Activated CD8-positive, alpha-beta memory T cell treated with anti-CD3 and anti-CD28 coated beads for 4 hours (primary cell): ENCODE results near the gene ERAS.

Experiments
- DNase-seq, 2 donors: peaks; one replicate each; pipeline ENCODE4 v3.0.0-alpha.2; 2020; ENCODE audit warnings: low read depth in 2 of 2

ERAS gene, protein sequence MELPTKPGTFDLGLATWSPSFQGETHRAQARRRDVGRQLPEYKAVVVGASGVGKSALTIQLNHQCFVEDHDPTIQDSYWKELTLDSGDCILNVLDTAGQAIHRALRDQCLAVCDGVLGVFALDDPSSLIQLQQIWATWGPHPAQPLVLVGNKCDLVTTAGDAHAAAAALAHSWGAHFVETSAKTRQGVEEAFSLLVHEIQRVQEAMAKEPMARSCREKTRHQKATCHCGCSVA

DNA sequence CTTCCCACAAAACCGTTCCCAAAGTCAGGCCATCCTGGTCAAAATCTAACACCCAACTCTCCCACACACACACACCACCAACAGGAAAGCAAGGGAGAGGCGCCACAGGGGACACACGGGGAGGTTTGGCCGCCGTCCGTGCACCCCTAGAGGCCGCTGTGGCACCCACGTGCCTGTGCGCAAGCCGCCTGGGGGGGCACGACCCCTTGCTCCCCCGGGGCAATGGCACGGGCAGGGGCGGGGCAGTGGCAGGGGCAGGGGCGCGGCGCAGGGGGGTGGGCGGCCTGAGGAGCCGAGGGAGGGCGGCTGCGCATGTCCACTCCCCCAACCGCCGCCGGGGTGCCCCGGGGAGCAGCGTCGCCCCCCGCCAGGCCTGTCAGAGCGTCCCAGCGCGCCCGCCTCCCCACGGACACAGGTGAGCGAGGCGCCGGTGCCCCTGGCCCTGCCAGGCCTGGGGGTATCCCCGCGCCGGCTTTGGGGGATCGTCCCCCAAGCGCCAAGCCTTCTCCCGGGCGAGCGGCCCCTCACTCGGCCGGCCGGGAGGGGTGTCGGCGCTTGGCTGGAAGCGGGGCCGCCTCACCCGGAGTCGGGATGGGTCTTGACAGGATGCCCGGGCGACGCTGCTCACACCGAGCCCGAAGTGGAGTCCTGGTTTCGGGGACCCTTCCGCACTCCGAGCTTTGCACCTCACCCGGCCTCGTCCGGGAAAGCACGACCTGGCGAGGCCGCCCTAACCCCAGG lies at the start of gene ERAS:
TSS of gene ERAS (plus strand) at position 379 of the 741 bp plus-strand sequence. CDS start 2,611 bp downstream, outside the sequence.
- no peak for DNase-seq

DNA sequence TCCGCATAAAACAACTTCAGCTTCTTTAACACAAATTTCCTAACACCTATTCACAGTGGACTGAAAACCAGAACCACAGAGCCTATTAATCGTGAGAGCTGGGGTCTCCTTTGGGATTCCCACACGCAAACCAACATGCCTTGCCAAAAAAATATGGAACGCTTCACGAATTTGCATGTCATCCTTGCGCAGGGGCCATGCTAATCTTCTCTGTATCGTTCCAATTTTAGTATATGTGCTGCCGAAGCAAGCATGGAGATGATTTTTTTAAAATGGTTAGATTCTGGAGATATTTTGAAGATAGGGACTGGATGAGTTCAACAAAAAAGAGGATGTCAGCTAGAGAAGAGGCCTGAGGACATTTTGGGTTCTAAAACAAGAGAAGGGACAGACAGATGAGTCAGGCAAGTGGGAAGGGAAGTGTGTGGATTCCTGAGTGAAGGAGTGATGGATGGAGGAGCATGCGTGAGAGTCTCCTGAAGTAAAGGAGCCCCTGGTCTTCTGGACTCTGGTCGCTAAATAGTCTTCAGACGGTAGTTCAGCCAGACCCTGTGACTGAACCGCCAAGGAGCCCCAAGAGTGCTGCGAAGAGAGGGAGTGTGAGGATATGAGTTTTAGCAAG lies 49.4 kb upstream of the ERAS start:
- DNase-seq: no peak

DNA sequence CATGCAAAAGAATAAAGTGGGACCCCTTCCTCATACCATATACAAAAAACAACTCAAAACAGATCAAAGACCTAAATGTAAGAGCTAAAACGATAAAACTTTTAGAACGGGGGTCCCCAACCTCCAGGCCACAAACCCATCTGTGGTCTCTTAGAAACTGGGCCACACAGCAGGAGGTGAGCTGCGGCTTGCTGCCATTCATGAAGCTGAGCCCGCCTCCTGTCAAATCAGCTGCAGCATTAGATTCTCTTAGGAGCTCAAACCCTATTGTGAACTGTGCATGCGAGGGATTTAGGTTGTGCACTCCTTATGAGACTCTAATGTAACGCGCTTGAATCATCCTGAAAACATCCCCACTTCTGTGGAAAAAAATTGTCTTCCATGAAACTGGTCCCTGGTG lies 46.9 kb upstream of the ERAS start:
- no peak for DNase-seq

DNA sequence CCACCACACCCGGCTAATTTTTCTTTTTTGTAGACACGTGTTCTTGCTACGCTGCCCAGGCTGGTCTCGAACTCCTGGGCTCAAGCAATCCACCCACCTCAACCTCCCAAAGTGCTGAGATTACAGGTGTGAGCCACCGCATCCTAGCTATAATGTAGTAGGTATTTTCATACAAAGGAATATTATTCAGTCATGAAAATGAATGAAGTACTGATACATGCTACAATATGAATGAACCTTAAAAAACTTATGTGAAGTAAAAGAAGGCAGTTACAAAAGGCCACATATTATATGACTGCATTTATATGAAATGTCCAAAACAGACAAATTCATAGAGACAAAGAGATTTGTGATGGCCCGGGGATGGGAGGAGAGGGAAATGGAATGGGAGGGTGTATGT lies 44.6 kb upstream of the ERAS start:
- DNase-seq: no peak

DNA sequence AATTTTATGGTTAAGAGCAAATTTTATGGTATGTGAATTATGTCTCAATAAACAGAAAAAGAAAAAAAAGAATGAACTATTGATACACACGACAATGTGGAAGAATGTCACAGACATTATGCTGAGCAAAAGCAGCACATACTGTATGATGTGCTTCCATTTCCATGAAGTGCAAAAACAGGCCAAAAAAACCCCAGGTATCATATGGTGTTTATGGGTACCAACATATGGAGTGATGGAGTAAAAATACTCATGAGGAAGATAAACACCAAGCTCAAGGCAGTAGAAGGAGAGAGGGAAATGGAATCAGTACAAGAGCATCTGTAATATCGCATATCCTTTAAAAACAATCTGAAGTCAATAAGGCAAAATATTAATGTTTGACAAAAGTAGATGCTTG lies 44.1 kb upstream of the ERAS start:
- no peak for DNase-seq

DNA sequence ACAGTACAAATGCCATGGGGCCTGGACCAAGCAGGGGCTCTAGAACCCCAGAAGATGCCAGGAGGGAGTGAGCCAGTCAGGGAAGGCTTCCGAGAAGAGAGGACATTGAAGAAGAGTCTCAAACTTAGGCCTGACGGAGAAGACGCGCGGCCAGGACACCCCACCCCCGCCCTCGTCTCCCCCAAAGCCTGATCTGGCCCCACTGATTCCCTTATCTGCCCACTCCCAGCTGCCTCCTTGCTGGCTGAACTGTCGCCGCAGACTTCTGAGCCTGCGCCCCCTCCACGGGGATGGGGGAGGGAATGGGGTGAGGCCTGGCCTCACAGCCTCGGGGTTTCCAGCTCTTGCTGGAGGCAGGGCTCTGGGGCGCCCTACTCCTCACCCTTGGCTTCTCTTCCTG lies 43.5 kb upstream of the ERAS start:
- DNase-seq: no peak

DNA sequence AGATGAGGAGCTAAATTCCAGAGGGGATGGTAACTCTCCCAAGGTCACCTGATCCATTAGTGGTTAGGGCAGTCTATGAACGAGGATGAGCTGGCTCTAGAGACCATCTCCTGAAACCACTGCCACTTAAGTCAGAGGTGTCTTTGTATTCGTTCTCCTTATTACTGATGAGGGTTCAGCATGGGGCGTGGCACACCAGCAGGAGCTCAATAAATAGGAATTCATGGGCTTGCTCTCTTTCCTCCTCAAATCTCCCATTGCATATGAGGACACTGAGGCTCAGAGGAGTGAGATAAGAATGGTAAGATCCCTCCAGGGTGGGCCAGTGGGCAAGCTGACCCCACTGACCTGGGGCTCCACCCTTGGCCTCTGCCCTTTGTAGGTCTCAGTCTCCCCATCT lies 41.6 kb upstream of the ERAS start:
- no peak for DNase-seq

DNA sequence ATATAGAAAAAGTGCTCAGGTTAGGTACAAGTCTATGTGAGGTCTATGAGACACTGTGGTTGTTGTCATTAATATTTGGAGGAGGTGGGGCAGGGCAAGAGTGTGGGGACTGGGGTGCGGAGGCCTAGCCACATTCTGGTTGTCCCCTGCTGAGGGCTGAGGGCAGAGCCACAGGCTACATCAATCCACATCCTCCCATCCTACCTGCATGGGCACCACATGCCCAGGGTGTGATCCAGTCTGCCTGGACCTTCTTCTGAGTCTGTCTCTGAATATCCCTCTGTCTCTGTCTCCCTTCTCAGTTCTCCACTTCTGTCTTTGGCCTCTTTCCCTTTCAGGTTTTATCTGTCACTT lies 41.1 kb upstream of the ERAS start:
- no peak for DNase-seq

DNA sequence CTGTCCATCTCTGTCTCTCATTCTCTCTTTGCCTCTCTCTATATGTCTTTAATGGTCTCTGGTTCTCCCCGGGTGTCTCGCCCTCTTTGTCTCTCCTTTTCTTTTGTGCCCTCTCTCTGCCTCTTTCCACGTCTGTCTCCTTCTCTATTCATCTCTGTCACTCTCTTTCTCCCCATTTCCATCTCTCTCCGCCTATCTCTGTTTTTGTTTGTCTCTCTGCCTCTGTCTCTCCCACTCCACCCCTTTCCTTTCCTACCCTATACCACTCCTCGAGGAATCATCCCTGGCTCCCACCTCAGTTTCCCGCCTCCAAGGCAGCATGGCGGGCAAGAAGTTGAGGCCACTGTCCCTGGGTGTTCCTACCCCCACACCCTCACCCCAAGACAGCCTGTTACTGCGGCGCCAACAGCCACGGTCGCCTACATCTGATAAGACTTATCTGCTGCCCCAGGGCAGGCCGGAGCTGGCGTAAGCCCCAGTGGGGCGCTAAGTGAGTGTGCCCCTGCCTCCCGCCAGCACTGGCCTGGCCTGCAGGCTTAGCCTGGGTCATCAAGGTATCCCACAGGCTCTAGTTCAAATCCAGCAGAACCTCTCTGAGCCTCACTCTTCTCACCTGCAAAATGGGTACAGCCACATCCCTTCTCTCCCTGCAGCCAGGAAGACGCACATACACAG lies 40.6 kb upstream of the ERAS start:
- no peak for DNase-seq

DNA sequence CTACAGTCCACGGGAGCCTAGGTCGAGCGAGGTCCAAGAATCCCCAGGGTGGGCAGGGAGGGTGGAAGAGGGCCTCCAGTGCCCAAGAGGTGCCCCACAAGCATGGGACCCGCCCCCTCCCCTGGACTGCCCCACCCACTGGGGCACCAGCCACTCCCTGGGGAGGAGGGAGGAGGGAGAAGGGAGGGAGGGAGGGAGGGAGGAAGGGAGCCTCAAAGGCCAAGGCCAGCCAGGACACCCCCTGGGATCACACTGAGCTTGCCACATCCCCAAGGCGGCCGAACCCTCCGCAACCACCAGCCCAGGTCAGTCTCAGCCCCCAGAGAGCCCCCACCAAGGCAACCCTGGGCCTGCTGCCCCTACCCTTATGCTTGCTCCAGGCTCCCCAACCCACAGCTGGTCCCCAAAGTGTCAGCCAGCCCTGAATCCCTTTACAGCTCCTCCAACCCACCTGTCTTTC lies 39.9 kb upstream of the ERAS start, which contains the start of gene GATA1:
TSS of gene GATA1 (plus strand) at position 250 of the 460 bp plus-strand sequence. CDS start 4,520 bp downstream, outside the sequence.
- no peak for DNase-seq

DNA sequence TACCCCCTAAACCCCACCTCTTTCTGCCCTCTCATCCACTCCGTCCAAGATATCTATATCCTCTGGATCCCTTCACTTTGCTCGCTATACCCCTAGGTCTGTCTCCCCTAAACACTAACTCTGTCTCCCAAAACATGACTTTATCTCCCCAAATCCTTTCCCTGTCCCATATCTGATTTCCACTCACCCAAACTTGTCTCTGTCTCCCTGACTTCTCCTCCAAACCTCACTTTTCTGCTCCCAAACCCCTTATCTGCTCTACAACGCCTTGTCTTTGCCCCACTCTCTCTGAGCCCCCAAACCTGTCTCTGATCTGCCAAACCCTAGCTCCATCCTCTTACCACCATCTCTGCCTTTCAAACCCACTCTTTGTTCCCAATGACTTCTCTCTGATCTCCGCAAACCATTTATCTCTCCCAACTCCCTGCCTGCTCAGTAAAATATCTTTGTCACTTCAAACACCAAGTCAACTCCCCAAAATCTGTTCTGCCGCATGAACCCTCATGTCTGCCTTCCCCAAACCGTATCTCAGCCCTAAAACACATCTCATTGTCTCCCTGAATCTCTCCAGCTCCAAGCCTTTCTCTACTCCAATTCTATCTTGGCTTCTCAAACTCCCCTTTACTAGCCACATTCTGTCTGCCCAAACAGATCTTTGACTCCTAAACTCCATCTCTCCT lies 39.3 kb upstream of the ERAS start:
- DNase-seq: no peak

DNA sequence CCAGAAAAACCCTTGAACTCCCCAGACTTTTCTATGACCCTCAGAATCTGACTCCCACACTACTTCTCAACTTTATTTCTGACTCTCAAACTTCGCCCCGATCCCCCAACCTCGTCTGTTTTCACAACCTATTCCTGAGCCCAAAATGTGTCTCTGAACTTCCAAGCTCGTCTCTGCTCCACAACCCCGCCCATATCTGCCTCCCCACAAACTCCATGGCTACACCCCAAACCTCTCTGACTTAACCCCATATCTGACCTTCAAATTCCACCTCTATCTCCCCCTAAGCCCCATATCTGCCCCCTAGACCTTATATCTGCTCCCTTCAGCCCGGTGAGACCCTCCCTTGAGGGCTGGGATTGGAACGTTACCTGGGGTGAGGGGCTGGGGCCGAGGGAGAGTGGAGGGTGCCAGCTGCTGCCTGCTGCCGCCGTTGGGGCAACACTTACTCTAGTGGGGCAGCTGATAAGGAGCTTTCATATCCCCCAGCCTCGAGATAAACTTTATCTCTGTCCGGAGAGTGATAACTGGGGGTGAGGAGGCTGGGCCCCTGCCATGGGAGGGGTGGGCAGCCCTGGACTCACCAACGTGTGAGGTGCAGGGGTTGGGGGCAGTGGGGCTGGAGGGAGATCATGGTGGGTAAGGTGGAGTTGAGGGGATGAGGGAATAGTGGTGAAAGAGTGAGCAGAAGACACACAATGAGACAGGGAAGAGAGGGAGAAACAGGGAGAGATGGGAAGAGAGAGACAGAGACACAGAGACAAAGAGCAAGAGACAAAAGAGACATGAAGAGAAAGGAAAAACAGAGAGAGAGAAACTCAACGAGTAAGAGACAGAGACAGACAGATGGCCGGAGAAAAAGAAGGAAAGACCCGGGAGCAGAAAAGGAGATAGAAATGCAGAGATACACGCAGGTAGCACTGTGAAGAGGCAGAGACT lies 38.5 kb upstream of the ERAS start:
- no peak for DNase-seq

DNA sequence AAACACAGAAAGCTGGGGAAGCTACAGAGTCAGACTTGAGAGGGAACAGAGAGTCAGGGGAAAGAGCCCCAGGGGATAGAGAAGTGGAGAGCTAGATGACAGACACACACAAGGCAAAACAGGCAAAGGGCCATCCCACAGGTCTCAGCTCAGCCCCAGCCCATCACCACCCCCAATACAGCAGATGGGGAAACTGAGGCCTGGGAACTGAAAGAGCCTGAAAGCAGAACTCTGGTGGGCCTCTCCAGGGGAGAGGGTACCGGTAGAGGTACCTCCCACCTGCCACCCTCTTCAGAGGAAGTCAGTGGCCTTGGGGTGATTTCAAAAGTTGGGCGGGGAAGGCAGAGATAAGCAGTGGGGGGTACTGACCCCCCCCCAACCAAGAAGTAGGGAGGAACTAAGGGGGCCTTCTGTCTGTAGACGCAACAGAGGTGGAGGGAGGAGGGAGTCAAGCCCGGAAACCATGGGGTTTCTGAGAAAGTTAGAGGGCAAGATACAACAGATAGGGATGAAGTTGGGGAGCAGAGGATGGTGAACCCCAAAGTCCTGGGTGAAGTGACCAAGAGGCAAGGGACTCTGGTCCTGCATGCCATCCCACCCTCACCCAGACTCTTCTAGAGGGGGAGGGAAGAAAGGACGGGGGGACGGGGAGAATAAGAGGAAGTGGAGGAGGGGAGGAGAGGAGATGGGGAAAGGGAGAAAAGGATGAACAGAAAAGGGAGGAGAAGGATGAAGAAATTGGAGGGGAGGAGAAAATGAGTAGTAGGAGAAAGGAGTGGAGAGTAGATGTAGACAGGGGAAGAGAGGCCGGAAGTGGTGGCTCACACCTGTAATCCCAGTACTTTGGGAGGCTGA lies 36.7 kb upstream of the ERAS start:
- no peak for DNase-seq

DNA sequence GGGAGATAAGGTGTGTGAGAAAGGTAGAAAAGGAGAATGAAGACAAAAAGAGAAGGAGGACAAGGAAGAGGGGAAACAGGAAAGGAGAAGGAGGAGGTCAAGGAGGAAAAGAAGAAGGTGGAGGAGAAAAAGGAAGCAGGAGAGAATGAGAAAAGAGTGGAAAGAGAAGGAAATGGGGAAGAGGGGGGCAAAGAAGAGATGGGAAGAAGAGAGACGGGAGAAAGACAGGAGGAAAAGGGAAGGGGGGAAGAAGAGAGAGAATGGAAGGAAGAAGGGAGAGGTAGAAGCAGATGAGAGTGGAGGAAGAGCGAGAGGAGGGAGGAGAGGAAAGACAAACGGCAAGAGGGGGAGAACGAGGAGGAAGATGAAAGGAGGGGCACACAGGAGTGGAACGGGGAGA lies 35.8 kb upstream of the ERAS start:
- DNase-seq: no peak

DNA sequence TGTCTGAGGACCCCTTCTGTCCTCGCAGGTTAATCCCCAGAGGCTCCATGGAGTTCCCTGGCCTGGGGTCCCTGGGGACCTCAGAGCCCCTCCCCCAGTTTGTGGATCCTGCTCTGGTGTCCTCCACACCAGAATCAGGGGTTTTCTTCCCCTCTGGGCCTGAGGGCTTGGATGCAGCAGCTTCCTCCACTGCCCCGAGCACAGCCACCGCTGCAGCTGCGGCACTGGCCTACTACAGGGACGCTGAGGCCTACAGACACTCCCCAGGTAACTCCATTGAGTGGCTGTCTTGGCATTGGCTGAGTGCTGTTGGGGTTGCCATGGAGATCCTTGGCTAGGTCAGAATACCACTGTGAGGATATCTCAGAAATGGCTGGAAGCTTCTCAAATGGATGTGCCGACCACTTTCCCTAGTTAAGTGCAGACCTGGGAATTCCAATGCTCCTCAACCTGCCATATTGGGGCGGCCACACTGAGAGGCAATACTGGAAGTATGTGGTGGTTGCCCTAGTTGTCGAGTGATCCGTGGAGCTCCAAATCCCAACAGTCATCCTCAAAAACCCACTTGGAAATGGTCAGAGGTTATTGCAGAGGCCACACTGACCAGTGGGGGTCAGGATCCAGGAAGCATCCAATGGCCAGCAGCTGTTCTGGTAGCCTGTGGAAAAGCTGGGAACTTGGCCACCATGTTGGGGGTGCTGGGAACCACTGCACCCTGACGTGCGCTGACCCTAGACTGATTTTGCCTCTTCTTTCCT lies 35.1 kb upstream of the ERAS start:
- no peak for DNase-seq

DNA sequence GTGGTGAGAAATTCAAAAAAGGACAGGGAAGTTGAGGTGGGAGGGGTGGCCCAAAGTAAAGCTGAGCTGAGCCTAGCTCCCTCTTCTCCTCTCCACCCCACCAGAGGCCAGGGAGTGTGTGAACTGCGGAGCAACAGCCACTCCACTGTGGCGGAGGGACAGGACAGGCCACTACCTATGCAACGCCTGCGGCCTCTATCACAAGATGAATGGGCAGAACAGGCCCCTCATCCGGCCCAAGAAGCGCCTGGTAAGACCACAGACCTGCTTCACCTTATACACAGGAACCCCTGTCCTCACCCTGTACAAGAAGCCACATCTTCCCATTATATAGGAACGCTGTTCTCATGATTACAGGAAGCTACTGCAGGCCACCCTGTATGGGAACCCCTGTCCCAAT lies 34.1 kb upstream of the ERAS start:
- DNase-seq: no peak

DNA sequence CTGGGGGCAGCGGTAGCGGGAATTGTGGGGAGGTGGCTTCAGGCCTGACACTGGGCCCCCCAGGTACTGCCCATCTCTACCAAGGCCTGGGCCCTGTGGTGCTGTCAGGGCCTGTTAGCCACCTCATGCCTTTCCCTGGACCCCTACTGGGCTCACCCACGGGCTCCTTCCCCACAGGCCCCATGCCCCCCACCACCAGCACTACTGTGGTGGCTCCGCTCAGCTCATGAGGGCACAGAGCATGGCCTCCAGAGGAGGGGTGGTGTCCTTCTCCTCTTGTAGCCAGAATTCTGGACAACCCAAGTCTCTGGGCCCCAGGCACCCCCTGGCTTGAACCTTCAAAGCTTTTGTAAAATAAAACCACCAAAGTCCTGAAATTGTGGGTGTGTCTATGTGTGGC lies 32.4 kb upstream of the ERAS start:
- no peak for DNase-seq

DNA sequence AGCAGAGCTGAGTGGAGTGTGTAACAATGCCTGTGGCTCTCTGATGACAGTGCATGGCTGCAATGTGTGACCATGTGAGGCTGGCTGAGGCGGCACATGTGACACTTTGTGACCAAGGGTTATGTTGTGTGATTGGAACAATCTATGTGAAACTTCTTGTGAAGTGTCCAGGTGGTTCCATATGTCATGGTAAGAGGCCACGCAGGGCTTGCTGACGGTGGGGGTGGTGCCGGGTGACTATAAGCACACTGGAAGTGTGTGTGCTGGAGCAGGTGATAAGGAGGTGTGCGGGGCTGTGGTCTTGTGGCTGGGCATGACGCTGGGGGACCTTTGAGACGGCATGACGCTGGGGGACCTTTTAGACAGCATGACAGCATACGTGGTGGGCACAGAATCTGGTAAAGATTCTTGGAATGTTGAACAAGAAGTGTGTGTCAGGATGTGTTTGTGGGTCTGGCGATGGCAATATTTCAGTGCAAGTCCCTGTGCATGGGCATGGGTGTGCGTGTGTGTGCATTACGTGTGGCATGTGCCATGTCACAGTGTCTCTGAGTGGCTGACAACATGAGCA lies 31.9 kb upstream of the ERAS start:
- no peak for DNase-seq
